Esophagus squamous epithelium (tissue), 5 donors: ENCODE measurements around the gene MS4A3. TPM values are rescaled to one million over a fixed set of nuclear protein-coding genes. Genes with fewer than 3 reads are reported as not detected.
"Not testable (repeated sequence)": the region's sequence is repeated elsewhere in the genome, so short reads cannot be mapped to it uniquely, and the experiment has no call there.

Experiments
- DNase-seq: peaks from one replicate; lab custom pipeline; 2025; lab: John Stamatoyannopoulos, UW
- H3K27ac ChIP-seq, 4 donors: fragments of 200-600 bp; sonication (generic); one replicate each; pipeline ENCODE4 v1.5.1; 2016 to 2019; ENCODE audit warnings: mild to moderate bottlenecking in 1 of 4
- H3K27me3 ChIP-seq, 4 donors: fragments of 200-600 bp; sonication (generic); 1 replicate in 3 of 4; 2 replicates in 1 of 4; pipeline versions ENCODE4 v1.5.1 to v1.6.0; 2017 to 2021; ENCODE audit warnings: antibody characterized with exemption in 1 of 4
- H3K36me3 ChIP-seq, 3 donors: fragments of 200-600 bp; sonication (generic); one replicate each; pipeline ENCODE4 v1.5.1; 2016 to 2019
- H3K4me1 ChIP-seq, 3 donors: fragments of 200-600 bp; sonication (generic); one replicate each; pipeline ENCODE4 v1.5.1; 2017 to 2019
- H3K4me3 ChIP-seq, 4 donors: fragments of 200-600 bp; sonication (generic); 1 replicate in 3 of 4; 2 replicates in 1 of 4; pipeline ENCODE4 v1.5.1; 2016 to 2019; ENCODE audit warnings: mild to moderate bottlenecking in 2 of 4, moderate library complexity in 1 of 4
- H3K9me3 ChIP-seq, 3 donors: fragments of 200-600 bp; sonication (generic); one replicate each; pipeline ENCODE4 v1.5.1; 2016 to 2019
- CTCF ChIP-seq, 6 experiments: fragments of 450-650 bp in 4 of 6; fragments of 200-600 bp in 2 of 6; sonication (generic) in 2 of 6; IDR thresholded peaks; one replicate each; pipeline ENCODE4 v1.5.1; 2016 to 2019; ENCODE audit warnings: antibody characterized with exemption in 6 of 6, mild to moderate bottlenecking in 4 of 6, moderate library complexity in 4 of 6
- POLR2A ChIP-seq, 4 donors: fragments of 450-650 bp; IDR thresholded peaks; one replicate each; pipeline ENCODE4 v1.6.1; 2017; ENCODE audit warnings: antibody characterized with exemption in 4 of 4, mild to moderate bottlenecking in 4 of 4, moderate library complexity in 3 of 4
- WGBS, 2 donors: methylation state at CpG; one replicate each; pipeline ENCODE4 v1.1.5; 2018; 5-methylcytosine and 5-hydroxymethylcytosine counted together
- intact Hi-C: fragments of 100-400 bp; cut with DNase I; formaldehyde crosslinking; loops from one replicate; pipeline ENCODE4 v1.15.0; 2022
- total RNA-seq, 4 donors: library from RNA; depleted of rRNA; stranded (reverse); fragments of >200 nt; gene quantifications; one replicate each; pipeline ENCODE4 v1.1.0, GENCODE V29; 2016
- donor health status: DM: yes; HTN: yes; CAD: no.

The MS4A3 gene
- total RNA-seq, 4 donors from 2014 or later = not detected

- H3K4me3 ChIP-seq = no peak within 1 kb of the TSS
- intact Hi-C loops = no loop called here
- H3K9me3 ChIP-seq = no peaks in the 10 kb centered on the region
- DNase-seq = no peak
- WGBS, 2 donors = 74 to 81% methylated on average over 8 of the region's 8 CpGs
- no peaks in the 10 kb centered on the region for H3K36me3 ChIP-seq
- TF ChIP-seq POLR2A (IDR thresholded peaks at IDR 0.05) (no peak), CTCF (IDR thresholded peaks at IDR 0.05) (no peak)
- H3K27ac ChIP-seq = no peak within 1 kb of the TSS
- H3K27me3 ChIP-seq = no peaks in the 10 kb centered on the region
- no peaks in the 10 kb centered on the region for H3K4me1 ChIP-seq
These were observed 16.4 kb upstream of the MS4A3 start, which contains the start of gene OOSP2 for GRCh38 chr11:60040109-60040508. TSS of gene OOSP2 (plus strand) at chr11:60040409. CDS start at chr11:60040460, 51 bp downstream.

GRCh38 chr11:60050422-60050821, 6.0 kb upstream of the MS4A3 start:
- H3K27ac ChIP-seq, intact Hi-C loops, DNase-seq, H3K27me3 ChIP-seq, H3K4me3 ChIP-seq, H3K9me3 ChIP-seq, H3K36me3 ChIP-seq, H3K4me1 ChIP-seq: not testable (repeated sequence)

- H3K27me3 ChIP-seq, H3K36me3 ChIP-seq, H3K9me3 ChIP-seq, H3K4me3 ChIP-seq, H3K27ac ChIP-seq, intact Hi-C loops, H3K4me1 ChIP-seq, DNase-seq: not testable (repeated sequence)
- WGBS, 2 donors = 25 to 81% methylated on average over 2 to 3 of the region's 3 CpGs
These were observed 5.6 kb upstream of the MS4A3 start for GRCh38 chr11:60050839-60051238.

GRCh38 chr11:60059052-60059451, 2.6 kb downstream of the MS4A3 start:
- Histone ChIP-seq H3K36me3 (no peaks in the 10 kb centered on the region), H3K27me3 (no peaks in the 10 kb centered on the region), H3K4me1 (no peaks in the 10 kb centered on the region), H3K27ac (no peak overlapping the region), H3K9me3 (no peaks in the 10 kb centered on the region), H3K4me3 (no peak overlapping the region)
- no peak for DNase-seq
- WGBS, 2 donors = 66 to 68% methylated on average over 3 of the region's 3 CpGs
- TF ChIP-seq POLR2A (IDR thresholded peaks at IDR 0.05) (no peak), CTCF (IDR thresholded peaks at IDR 0.05) (no peak)
- intact Hi-C loops = no loop called here

GRCh38 chr11:60059521-60060240, 3.2 kb downstream of the MS4A3 start:
- Histone ChIP-seq H3K27ac (no peak overlapping the region), H3K36me3 (no peaks in the 10 kb centered on the region), H3K4me3 (no peak overlapping the region), H3K9me3 (no peaks in the 10 kb centered on the region), H3K4me1 (no peaks in the 10 kb centered on the region), H3K27me3 (no peaks in the 10 kb centered on the region)
- intact Hi-C loops = no loop called here
- no peak for DNase-seq
- WGBS, 2 donors = 81 to 84% methylated on average over 4 of the region's 4 CpGs
- TF ChIP-seq POLR2A (IDR thresholded peaks at IDR 0.05) = no peak
- no peak for TF ChIP-seq CTCF (IDR thresholded peaks at IDR 0.05)

GRCh38 chr11:60064111-60064510, 7.6 kb downstream of the MS4A3 start:
- Histone ChIP-seq H3K9me3 (no peaks in the 10 kb centered on the region), H3K36me3 (no peaks in the 10 kb centered on the region), H3K4me1 (no peaks in the 10 kb centered on the region), H3K4me3 (no peak overlapping the region), H3K27ac (no peak overlapping the region), H3K27me3 (no peaks in the 10 kb centered on the region)
- no peak for TF ChIP-seq CTCF (IDR thresholded peaks at IDR 0.05)
- TF ChIP-seq POLR2A (IDR thresholded peaks at IDR 0.05) = no peak
- 36 to 64% methylated on average over 1 of the region's 1 CpG for WGBS, 2 donors
- intact Hi-C loops = no loop called here
- no peak for DNase-seq
